HAP-1 (cell line): ENCODE data around the gene ATG12.
"Not testable (repeated sequence)": the region's sequence is repeated elsewhere in the genome, so short reads cannot be mapped to it uniquely, and the experiment has no call there.

Source experiments
- DNase-seq, 2 experiments: peaks; one replicate each; pipeline ENCODE4 v3.0.0-alpha.2; 2016 to 2020; ENCODE audit warnings: low spot score in 2 of 2
- H3K27me3 ChIP-seq: fragments of 250-450 bp; sonication (Bioruptor Pico); 2 replicates; pipeline ENCODE4 v1.5.1; 2020; ENCODE audit warnings: low read depth, mild to moderate bottlenecking, moderate library complexity
- H3K36me3 ChIP-seq: fragments of 250-450 bp; sonication (Bioruptor Pico); replicated peaks from 2 replicates; pipeline ENCODE4 v1.5.1; 2020; ENCODE audit warnings: mild to moderate bottlenecking
- H3K4me1 ChIP-seq: fragments of 250-450 bp; sonication (Bioruptor Pico); 2 replicates; pipeline ENCODE4 v1.5.1; 2020; ENCODE audit warnings: mild to moderate bottlenecking
- H3K4me3 ChIP-seq: fragments of 250-450 bp; sonication (Bioruptor Pico); 2 replicates; pipeline ENCODE4 v1.5.1; 2020; ENCODE audit warnings: mild to moderate bottlenecking, moderate library complexity
- H3K9me3 ChIP-seq: fragments of 250-450 bp; sonication (Bioruptor Pico); 2 replicates; pipeline ENCODE4 v1.5.1; 2020; ENCODE audit warnings: mild to moderate bottlenecking, moderate library complexity
- in situ Hi-C: fragments of 300-500 bp; cut with MboI; formaldehyde crosslinking; loops from 3 replicates; pipeline ENCODE4 v1.14.3; 2020; ENCODE audit warnings: low sequenced_read_pairs, inconsistent platforms, mixed read lengths

The ATG12 gene

GRCh38 chr5:115841382-115842088 lies at the start of gene ATG12, which contains the start of gene AP3S1:
Gene ATG12, minus strand, starts transcription at chr5:115841565. Its CDS starts 13 bp downstream, at chr5:115841552.
Gene AP3S1, plus strand, starts transcription at chr5:115841935. Its CDS starts 103 bp downstream, at chr5:115842038.
- in situ Hi-C loops = loop anchor here (25.0 kb wide), 1 partner anchor 221 kb away; no protein-coding TSS in a partner anchor
- H3K4me1 ChIP-seq = peaks cover 20% of the 10 kb centered on the region
- peak within 1 kb of the TSS; percentile 68 for H3K4me3 ChIP-seq

GRCh38 chr5:115888027-115888426 lies 46.7 kb upstream of the ATG12 start:
- H3K36me3 ChIP-seq = no peaks in the 10 kb centered on the region
- no peak for DNase-seq
- in situ Hi-C loops = no loop called here
- H3K4me1 ChIP-seq = no peaks in the 10 kb centered on the region
- H3K4me3 ChIP-seq = no peak overlapping the region
- no peaks in the 10 kb centered on the region for H3K9me3 ChIP-seq
- no peaks in the 10 kb centered on the region for H3K27me3 ChIP-seq

More at GRCh38 chr5:115841382-115842088, at the start of gene ATG12, which contains the start of gene AP3S1:
- Histone ChIP-seq H3K27me3 (no peaks in the 10 kb centered on the region), H3K36me3 (peaks cover 12% of the 10 kb centered on the region), H3K9me3 (no peaks in the 10 kb centered on the region)
- DNase-seq = peak; percentile 87 to 93

GRCh38 chr5:115885208-115885607 lies 43.8 kb upstream of the ATG12 start:
- DNase-seq, H3K36me3 ChIP-seq, in situ Hi-C loops: not testable (repeated sequence)

GRCh38 chr5:115884704-115885103 lies 43.3 kb upstream of the ATG12 start:
- no peaks in the 10 kb centered on the region for H3K36me3 ChIP-seq
- no peaks in the 10 kb centered on the region for H3K4me1 ChIP-seq

More at GRCh38 chr5:115885208-115885607, 43.8 kb upstream of the ATG12 start:
- not testable (repeated sequence) for H3K27me3 ChIP-seq, H3K9me3 ChIP-seq, H3K4me3 ChIP-seq, H3K4me1 ChIP-seq

GRCh38 chr5:115882434-115882833 lies 41.1 kb upstream of the ATG12 start:
- DNase-seq, in situ Hi-C loops, H3K9me3 ChIP-seq, H3K27me3 ChIP-seq, H3K4me3 ChIP-seq, H3K4me1 ChIP-seq, H3K36me3 ChIP-seq: not testable (repeated sequence)

More at GRCh38 chr5:115884704-115885103, 43.3 kb upstream of the ATG12 start:
- DNase-seq = no peak
- no peaks in the 10 kb centered on the region for H3K9me3 ChIP-seq
- H3K4me3 ChIP-seq = no peak overlapping the region
- H3K27me3 ChIP-seq = no peaks in the 10 kb centered on the region
- in situ Hi-C loops = no loop called here

GRCh38 chr5:115877342-115877741 lies 36.0 kb upstream of the ATG12 start:
- in situ Hi-C loops, DNase-seq, H3K9me3 ChIP-seq, H3K4me3 ChIP-seq, H3K36me3 ChIP-seq, H3K4me1 ChIP-seq, H3K27me3 ChIP-seq: not testable (repeated sequence)

- Histone ChIP-seq H3K9me3 (no peaks in the 10 kb centered on the region), H3K36me3 (peaks cover 2% of the 10 kb centered on the region; the same call in 1 of the 2 replicates), H3K4me3 (no peak overlapping the region), H3K4me1 (no peaks in the 10 kb centered on the region), H3K27me3 (no peaks in the 10 kb centered on the region)
- no peak for DNase-seq
- in situ Hi-C loops = no loop called here
These were observed 34.1 kb upstream of the ATG12 start for GRCh38 chr5:115875447-115875846.

- no peak for DNase-seq
- Histone ChIP-seq H3K4me3 (no peak overlapping the region), H3K9me3 (no peaks in the 10 kb centered on the region), H3K4me1 (no peaks in the 10 kb centered on the region), H3K27me3 (no peaks in the 10 kb centered on the region), H3K36me3 (peaks cover 4% of the 10 kb centered on the region; the same call in 1 of the 2 replicates)
- in situ Hi-C loops = no loop called here
These were observed 32.0 kb upstream of the ATG12 start for GRCh38 chr5:115873392-115873791.

- Histone ChIP-seq H3K4me3 (no peak overlapping the region), H3K27me3 (no peaks in the 10 kb centered on the region), H3K36me3 (peaks cover 4% of the 10 kb centered on the region; the same call in 1 of the 2 replicates), H3K9me3 (no peaks in the 10 kb centered on the region), H3K4me1 (no peaks in the 10 kb centered on the region)
- in situ Hi-C loops = no loop called here
- DNase-seq = no peak
These were observed 31.1 kb upstream of the ATG12 start for GRCh38 chr5:115872447-115872846.

- no peak for DNase-seq
- H3K4me3 ChIP-seq = no peak overlapping the region
- H3K4me1 ChIP-seq = no peaks in the 10 kb centered on the region
- in situ Hi-C loops = no loop called here
- no peaks in the 10 kb centered on the region for H3K9me3 ChIP-seq
- H3K36me3 ChIP-seq = peaks cover 4% of the 10 kb centered on the region; the same call in 1 of the 2 replicates
- no peaks in the 10 kb centered on the region for H3K27me3 ChIP-seq
These were observed 28.0 kb upstream of the ATG12 start for GRCh38 chr5:115869256-115869795.

GRCh38 chr5:115859378-115859777 lies 18.0 kb upstream of the ATG12 start:
- in situ Hi-C loops = no loop called here
- H3K27me3 ChIP-seq = no peaks in the 10 kb centered on the region
- no peaks in the 10 kb centered on the region for H3K9me3 ChIP-seq
- no peaks in the 10 kb centered on the region for H3K4me1 ChIP-seq
- no peak overlapping the region for H3K4me3 ChIP-seq
- no peaks in the 10 kb centered on the region for H3K36me3 ChIP-seq
- no peak for DNase-seq

- Histone ChIP-seq H3K4me1 (no peaks in the 10 kb centered on the region), H3K4me3 (no peak overlapping the region), H3K9me3 (no peaks in the 10 kb centered on the region), H3K36me3 (no peaks in the 10 kb centered on the region), H3K27me3 (no peaks in the 10 kb centered on the region)
- in situ Hi-C loops = no loop called here
- DNase-seq = no peak
These were observed 17.0 kb upstream of the ATG12 start for GRCh38 chr5:115858396-115858795.

GRCh38 chr5:115857626-115858349 lies 16.4 kb upstream of the ATG12 start:
- H3K9me3 ChIP-seq = no peaks in the 10 kb centered on the region
- in situ Hi-C loops = no loop called here
- H3K4me3 ChIP-seq = no peak overlapping the region
- H3K27me3 ChIP-seq = no peaks in the 10 kb centered on the region
- no peaks in the 10 kb centered on the region for H3K4me1 ChIP-seq
- H3K36me3 ChIP-seq = no peaks in the 10 kb centered on the region
- no peak for DNase-seq

GRCh38 chr5:115857057-115857479 lies 15.7 kb upstream of the ATG12 start:
- DNase-seq = no peak
- H3K27me3 ChIP-seq = no peaks in the 10 kb centered on the region
- in situ Hi-C loops = no loop called here
- no peaks in the 10 kb centered on the region for H3K36me3 ChIP-seq
- no peaks in the 10 kb centered on the region for H3K9me3 ChIP-seq
- H3K4me3 ChIP-seq = no peak overlapping the region
- no peaks in the 10 kb centered on the region for H3K4me1 ChIP-seq
